GM12878 (cell line): ENCODE data around the gene MPRIP. TPM values are rescaled to one million over a fixed set of nuclear protein-coding genes. Genes with fewer than 3 reads are reported as not detected.
"Not testable (repeated sequence)": the region's sequence is repeated elsewhere in the genome, so short reads cannot be mapped to it uniquely, and the experiment has no call there.

Experiments
- ATAC-seq: fragments of 200-7000 bp; cut with Tn5 transposase; 3 replicates; pipeline ENCODE4 v1.9.1; 2020; ENCODE audit warnings: mild to moderate bottlenecking, moderate library complexity
- BruUV-seq: library from RNA; stranded (reverse); fragments of 400-500 nt; replicated peaks from 2 replicates; lab custom pipeline; 2021; lab: Mats Ljungman, UMichigan
- CTCF ChIA-PET: fragments of 300-600 bp; sonication (Branson Sonifier 250); formaldehyde crosslinking; extraction: SDS; loops from one replicate; lab custom pipeline; 2021; ENCODE audit warnings: inconsistent platforms; lab: Yijun Ruan, JAX
- POLR2A ChIA-PET: fragments of 350-600 bp; formaldehyde crosslinking; extraction: SDS; loops from one replicate; lab custom pipeline; 2021; ENCODE audit warnings: inconsistent platforms; lab: Charles Lee
- RAD21 ChIA-PET: fragments of 300-600 bp; sonication (Branson Sonifier 250); formaldehyde crosslinking; loops from one replicate; lab custom pipeline; 2023; ENCODE audit warnings: antibody characterized with exemption; ENCODE audit not compliant: unreplicated experiment; lab: Charles Lee
- SMC1A ChIA-PET: fragments of 300-600 bp; sonication (Branson Sonifier 250); formaldehyde crosslinking; loops from one replicate; lab custom pipeline; 2023; ENCODE audit not compliant: unreplicated experiment, uncharacterized antibody; lab: Charles Lee
- DNase-seq: peaks from one replicate; pipeline ENCODE4 v3.0.0-alpha.2; 2011; ENCODE audit warnings: low read depth, low spot score
- FAIRE-seq: peaks from 3 replicates; lab custom pipeline; 2011; peaks lifted over from hg19 to GRCh38; lab: Jason Lieb, UNC
- H2AFZ ChIP-seq: 2 replicates; pipeline ENCODE4 v1.6.0; 2011; ENCODE audit warnings: low read depth, low read length, control low read depth; ENCODE audit not compliant: control insufficient read depth
- H3K27ac ChIP-seq: 2 replicates; pipeline ENCODE4 v1.5.1; 2011; ENCODE audit warnings: control low read depth; ENCODE audit not compliant: control insufficient read depth, insufficient read depth
- H3K27me3 ChIP-seq, 2 experiments: replicated peaks in 1 of 2; 2 replicates each; pipeline versions ENCODE4 v1.6.0 to v1.6.1; 2011; ENCODE audit warnings: low read length in 1 of 2; ENCODE audit not compliant: control insufficient read depth in 2 of 2, insufficient read depth in 2 of 2
- H3K36me3 ChIP-seq, 2 experiments: 2 replicates each; pipeline ENCODE4 v1.5.1; 2011; ENCODE audit warnings: low read length in 1 of 2; ENCODE audit not compliant: control insufficient read depth in 2 of 2, insufficient read depth in 2 of 2
- H3K4me1 ChIP-seq: 2 replicates; pipeline ENCODE4 v1.6.1; 2011; ENCODE audit warnings: mild to moderate bottlenecking, low read length, moderate library complexity, mixed read lengths; ENCODE audit not compliant: control insufficient read depth, insufficient read depth
- H3K4me2 ChIP-seq: 2 replicates; pipeline ENCODE4 v1.6.0; 2011; ENCODE audit warnings: control low read depth; ENCODE audit not compliant: control insufficient read depth, insufficient read depth
- H3K4me3 ChIP-seq: fragments of 200-600 bp; sonication (generic); 2 replicates; pipeline ENCODE4 v1.5.1; 2016
- H3K79me2 ChIP-seq: 2 replicates; pipeline ENCODE4 v1.6.0; 2011; ENCODE audit warnings: low read length; ENCODE audit not compliant: control insufficient read depth, insufficient read depth
- H3K9ac ChIP-seq: 2 replicates; pipeline ENCODE4 v1.8.0; 2011; ENCODE audit warnings: low read length, control low read depth, mixed read lengths; ENCODE audit not compliant: control insufficient read depth, insufficient read depth
- H3K9me3 ChIP-seq: replicated peaks from 3 replicates; pipeline ENCODE4 v1.5.1; 2011; ENCODE audit warnings: mild to moderate bottlenecking, low read length; ENCODE audit not compliant: control insufficient read depth, insufficient read depth
- H4K20me1 ChIP-seq: 2 replicates; pipeline ENCODE4 v1.6.0; 2011; ENCODE audit not compliant: control insufficient read depth, insufficient read depth
- BCL3 ChIP-seq: IDR thresholded peaks from 2 replicates; pipeline ENCODE4 v1.6.1; 2011; ENCODE audit warnings: borderline replicate concordance, low read depth, mild to moderate bottlenecking, moderate library complexity, low read length; ENCODE audit not compliant: insufficient read depth, poor library complexity, severe bottlenecking
- E2F4 ChIP-seq: IDR thresholded peaks from 2 replicates; pipeline ENCODE4 v1.6.1; 2012; ENCODE audit warnings: low read depth, low read length, improper control_type of control experiment
- GATAD2B ChIP-seq: fragments of 450-650 bp; conservative IDR thresholded peaks from 2 replicates; pipeline ENCODE4 v1.6.1; 2017; ENCODE audit warnings: low read depth, mild to moderate bottlenecking, moderate library complexity
- MYB ChIP-seq: fragments of 150-350 bp; IDR thresholded peaks from 2 replicates; pipeline ENCODE4 v1.6.1; 2014; ENCODE audit warnings: mild to moderate bottlenecking, low read depth, low read length, borderline replicate concordance
- RFX5 ChIP-seq: IDR thresholded peaks from 2 replicates; pipeline ENCODE4 v1.6.1; 2011; ENCODE audit warnings: low read depth, low read length, improper control_type of control experiment
- WGBS: methylation state at CpG from one replicate; pipeline ENCODE4 v1.1.6; 2016; ENCODE audit warnings: low lambda C conversion rate; ENCODE audit not compliant: insufficient replicate concordance, insufficient coverage; ENCODE audit errors: missing lambda C conversion rate; 5-methylcytosine and 5-hydroxymethylcytosine counted together
- in situ Hi-C: fragments of 300-500 bp; cut with MboI; formaldehyde crosslinking; loops from 9 replicates; pipeline ENCODE4 v1.14.3; 2018; ENCODE audit warnings: mixed read lengths
- intact Hi-C: fragments of 100-400 bp; cut with micrococcal nuclease; formaldehyde crosslinking; loops from one replicate; pipeline ENCODE4 v1.14.2; 2022; ENCODE audit not compliant: unreplicated experiment
- polyA plus RNA-seq, 11 experiments: library from polyadenylated mRNA; depleted of rRNA in 4 of 11; unstranded in 6 of 11; stranded (reverse) in 5 of 11; fragments of >200 nt; fragmentation: Nextera tagmentation in 4 of 11; fragmentation: Illumina TruSeq in 1 of 11; extraction: Ambion mirVana in 4 of 11; extraction: Trizol in 1 of 11; gene quantifications; 1 replicate in 1 of 11; 2 replicates in 10 of 11; pipeline versions ENCODE4 v1.2.1 to v1.2.3, GENCODE V29; 2011 to 2016; ENCODE audit warnings: inconsistent platforms in 2 of 11, missing spikeins in 2 of 11, low read depth in 1 of 11
- total RNA-seq, 4 experiments: library from RNA; depleted of rRNA in 3 of 4; stranded (reverse); fragments of >200 nt in 3 of 4; fragmentation: Illumina TruSeq in 1 of 4; extraction: Trizol in 1 of 4; gene quantifications; 2 replicates each; pipeline versions ENCODE4 v1.2.1 to v1.2.3, GENCODE V29; 2013 to 2021

MPRIP gene
- total and polyA plus RNA-seq, 10 of the 15 experiments (the other 5 are each of a cell fraction or from before 2014, with no cell fraction given) = 16.5 to 168 (median 71.7) TPM

- H4K20me1 ChIP-seq, H3K9ac ChIP-seq, H3K36me3 ChIP-seq, CTCF ChIA-PET, H3K27me3 ChIP-seq, H3K4me2 ChIP-seq, H3K4me1 ChIP-seq, ATAC-seq, H3K27ac ChIP-seq, BruUV-seq, H2AFZ ChIP-seq, POLR2A ChIA-PET, H3K79me2 ChIP-seq, H3K4me3 ChIP-seq, RAD21 ChIA-PET, H3K9me3 ChIP-seq, DNase-seq: not testable (repeated sequence)
- intact Hi-C loops (loop anchor here (5.0 to 10.0 kb wide), 3 partner anchors 144 to 232 kb away; partner anchors contain the start of genes FLCN and PLD6), in situ Hi-C loops (loop anchor here (5.0 kb wide), 1 partner anchor 304 kb away; no protein-coding TSS in a partner anchor)
- 58% methylated on average over 20 of the region's 20 CpGs for WGBS
- peak; percentile 7 for FAIRE-seq
- SMC1A ChIA-PET = interaction anchor here (0.6 kb wide), 1 partner anchor 162 kb away, joined by 3 read pairs; no protein-coding TSS in a partner anchor
Measured at GRCh38 chr17:17002731-17003715, 39.2 kb upstream of the MPRIP start.

GRCh38 chr17:17004251-17004996 lies 37.8 kb upstream of the MPRIP start:
- ChIA-PET POLR2A (no interaction called here), RAD21 (no interaction called here)
- H3K4me3 ChIP-seq = no peak overlapping the region
- no peak overlapping the region for H2AFZ ChIP-seq
- H3K27ac ChIP-seq = no peak overlapping the region
- H3K79me2 ChIP-seq = no peaks in the 10 kb centered on the region
- H3K27me3 ChIP-seq = no peaks in the 10 kb centered on the region
- H3K36me3 ChIP-seq = no peaks in the 10 kb centered on the region
- in situ Hi-C loops = loop anchor here (5.0 kb wide), 1 partner anchor 303 kb away; no protein-coding TSS in a partner anchor
- intact Hi-C loops = loop anchor here (5.0 to 10.0 kb wide), 3 partner anchors 143 to 230 kb away; partner anchors contain the start of genes FLCN and PLD6
- no peaks in the 10 kb centered on the region for H3K9me3 ChIP-seq
- FAIRE-seq (no peak), ATAC-seq (no peak)
- H3K4me1 ChIP-seq = no peaks in the 10 kb centered on the region
- TF ChIP-seq GATAD2B = no peak
- TF ChIP-seq RFX5 = no peak
- no peak for TF ChIP-seq E2F4
- TF ChIP-seq BCL3 = no peak
- TF ChIP-seq MYB = no peak
- TF ChIP-seq, all 136 proteins: peak for 0
- H4K20me1 ChIP-seq = no peaks in the 10 kb centered on the region
- CTCF ChIA-PET = no interaction called here
- WGBS = 48% methylated on average over 17 of the region's 19 CpGs
- no peak overlapping the region for H3K9ac ChIP-seq
- SMC1A ChIA-PET = no interaction called here
- no TSS peak for BruUV-seq
- no peak overlapping the region for H3K4me2 ChIP-seq
- no peak for DNase-seq
